ENCODE measurements around the gene VRTN.
"Not testable (repeated sequence)": the region's sequence is repeated elsewhere in the genome, so short reads cannot be mapped to it uniquely, and the experiment has no call there.

The VRTN gene

DNA sequence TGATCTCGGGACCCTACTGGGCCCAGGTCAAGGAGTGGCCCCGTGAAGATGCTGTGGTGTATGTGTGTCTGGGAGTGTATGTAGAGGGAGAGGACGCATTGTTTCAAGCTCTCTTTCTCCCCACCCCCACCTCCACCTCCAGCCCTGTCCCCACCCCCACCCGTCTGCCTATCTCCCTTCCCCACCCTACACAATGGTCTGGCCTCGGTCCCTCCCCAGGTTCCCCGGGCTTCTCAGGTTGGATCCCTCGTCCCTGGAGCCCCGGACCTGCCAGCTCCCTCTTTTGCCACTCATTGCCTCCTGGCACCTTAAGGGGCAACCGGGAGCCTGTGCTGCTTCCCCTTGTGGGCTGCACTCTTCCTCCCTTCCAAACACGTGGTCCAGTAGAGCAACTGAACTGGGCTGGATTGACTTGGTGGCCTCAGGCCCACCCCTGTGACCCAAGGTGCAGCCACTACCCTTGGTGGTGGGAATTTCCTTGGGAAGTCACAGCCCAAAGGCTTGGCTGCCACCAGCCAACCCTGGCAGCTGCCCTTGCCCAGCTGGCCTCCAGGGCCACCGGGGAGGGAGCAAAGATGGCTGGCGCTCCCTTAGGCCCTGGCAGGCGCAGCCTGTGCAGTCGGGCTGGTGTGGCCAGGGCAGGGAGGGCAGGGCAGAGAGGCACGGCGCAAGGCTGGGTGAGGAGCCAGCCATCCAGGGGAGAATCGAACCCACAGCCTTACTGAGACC, 628 bp downstream of the VRTN start:
- DNase-seq (ENCODE audit: low spot score), result no peak

DNA sequence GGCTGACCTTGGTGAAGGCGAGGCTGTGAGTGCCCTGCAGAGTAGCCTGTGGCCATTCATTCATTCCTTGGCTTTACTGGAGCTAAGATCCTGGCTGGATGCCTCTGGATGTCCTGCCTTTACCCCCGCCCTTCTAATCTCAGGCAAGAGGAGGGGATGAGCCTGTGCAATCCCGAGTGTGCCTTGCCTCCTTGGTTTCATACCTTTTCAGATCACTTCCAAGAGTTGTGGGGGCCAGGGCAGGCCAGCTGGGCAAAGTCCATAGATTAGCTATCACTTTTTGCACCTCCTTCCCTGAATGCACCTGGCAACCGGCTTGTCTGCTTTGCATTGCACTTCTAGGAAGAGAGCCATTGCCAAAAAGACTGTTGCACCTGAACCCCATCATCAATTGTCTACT, 1.5 kb downstream of the VRTN start:
- no peak for DNase-seq (ENCODE audit: low spot score)

DNA sequence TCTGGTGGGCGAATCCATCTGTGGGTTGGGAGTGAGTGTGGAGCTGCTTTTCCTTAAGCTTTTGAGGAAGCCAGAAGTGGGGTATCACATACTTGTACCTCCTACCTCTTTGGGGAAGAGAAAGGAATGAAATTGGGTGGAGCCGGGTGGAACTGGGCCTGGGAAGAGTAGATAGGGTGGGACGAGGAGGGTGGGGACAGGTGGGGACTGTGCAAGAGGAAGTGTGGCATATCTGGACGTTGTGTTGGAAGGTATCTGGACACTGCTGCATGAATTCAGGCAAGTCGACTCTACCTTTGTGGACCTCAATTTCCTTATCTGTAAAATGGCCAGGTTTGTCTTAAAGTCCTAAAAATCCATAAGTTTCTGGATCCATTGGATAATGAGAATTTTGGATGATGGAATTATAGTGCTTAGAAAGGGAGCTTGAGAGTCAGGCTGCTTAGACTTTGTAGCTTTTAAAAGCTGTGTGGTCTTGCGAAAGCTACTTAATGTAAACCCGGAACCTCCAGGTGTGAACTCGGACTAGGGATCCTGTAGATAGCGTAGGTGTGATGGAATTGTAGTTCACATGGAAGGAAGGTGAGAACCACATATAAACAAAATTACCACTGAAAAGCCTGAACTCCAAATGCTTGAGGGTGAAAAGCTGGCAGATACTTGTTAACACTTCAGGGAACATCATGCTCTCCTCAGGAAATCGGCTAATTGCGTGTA, 2.1 kb downstream of the VRTN start:
- DNase-seq (ENCODE audit: low spot score), result no peak

DNA sequence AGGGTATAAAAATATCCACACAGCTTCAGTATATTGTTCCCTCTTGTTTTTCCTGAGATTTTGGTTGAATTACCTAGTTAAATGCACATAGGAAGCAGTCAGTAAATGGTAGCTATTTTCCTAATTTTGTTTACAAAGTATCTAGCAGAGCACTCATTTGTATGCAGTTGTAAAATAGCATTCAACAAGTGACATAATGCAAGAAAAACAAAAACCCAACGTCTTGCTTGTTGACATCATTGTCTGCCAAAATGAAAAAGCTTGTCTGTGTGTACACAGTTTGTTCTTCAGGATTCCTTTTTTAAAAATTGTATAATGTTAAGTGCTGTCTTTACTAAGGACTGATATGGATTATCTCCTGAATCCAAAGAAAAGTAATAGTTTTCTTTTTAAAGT, 2.7 kb downstream of the VRTN start:
- DNase-seq (ENCODE audit: low spot score), result no peak

DNA sequence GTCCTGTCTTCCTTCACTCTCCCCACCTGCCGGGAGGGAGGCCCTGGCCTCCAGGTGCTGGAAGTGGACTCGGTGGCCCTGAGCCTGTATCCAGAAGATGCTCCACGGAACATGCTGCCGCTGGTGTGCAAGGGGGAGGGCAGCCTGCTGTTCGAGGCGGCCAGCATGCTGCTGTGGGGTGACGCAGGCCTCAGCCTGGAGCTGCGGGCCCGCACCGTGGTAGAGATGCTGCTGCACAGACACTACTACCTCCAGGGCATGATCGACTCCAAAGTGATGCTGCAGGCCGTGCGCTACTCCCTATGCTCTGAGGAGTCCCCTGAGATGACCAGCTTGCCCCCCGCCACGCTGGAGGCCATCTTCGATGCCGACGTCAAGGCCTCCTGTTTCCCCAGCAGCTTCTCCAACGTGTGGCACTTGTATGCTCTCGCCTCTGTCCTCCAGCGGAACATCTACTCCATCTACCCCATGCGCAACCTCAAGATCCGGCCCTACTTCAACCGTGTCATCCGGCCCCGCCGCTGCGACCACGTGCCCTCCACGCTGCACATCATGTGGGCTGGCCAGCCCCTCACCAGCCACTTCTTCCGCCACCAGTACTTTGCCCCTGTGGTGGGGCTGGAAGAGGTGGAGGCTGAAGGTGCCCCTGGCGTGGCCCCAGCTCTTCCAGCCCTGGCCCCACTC, 8.8 kb downstream of the VRTN start:
- DNase-seq (ENCODE audit: low spot score), result no peak

DNA sequence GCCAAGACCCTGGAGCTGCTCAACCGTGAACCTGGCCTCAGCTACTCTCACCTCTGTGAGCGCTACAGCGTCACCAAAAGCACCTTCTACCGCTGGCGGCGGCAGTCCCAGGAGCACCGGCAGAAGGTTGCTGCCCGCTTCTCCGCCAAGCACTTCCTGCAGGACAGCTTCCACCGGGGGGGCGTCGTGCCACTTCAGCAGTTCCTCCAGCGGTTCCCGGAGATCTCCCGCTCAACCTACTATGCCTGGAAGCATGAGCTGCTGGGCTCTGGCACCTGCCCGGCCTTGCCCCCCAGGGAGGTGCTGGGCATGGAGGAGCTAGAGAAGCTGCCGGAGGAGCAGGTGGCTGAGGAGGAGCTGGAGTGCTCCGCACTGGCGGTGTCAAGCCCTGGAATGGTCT, 9.3 kb downstream of the VRTN start:
- DNase-seq (ENCODE audit: low spot score), result no peak

DNA sequence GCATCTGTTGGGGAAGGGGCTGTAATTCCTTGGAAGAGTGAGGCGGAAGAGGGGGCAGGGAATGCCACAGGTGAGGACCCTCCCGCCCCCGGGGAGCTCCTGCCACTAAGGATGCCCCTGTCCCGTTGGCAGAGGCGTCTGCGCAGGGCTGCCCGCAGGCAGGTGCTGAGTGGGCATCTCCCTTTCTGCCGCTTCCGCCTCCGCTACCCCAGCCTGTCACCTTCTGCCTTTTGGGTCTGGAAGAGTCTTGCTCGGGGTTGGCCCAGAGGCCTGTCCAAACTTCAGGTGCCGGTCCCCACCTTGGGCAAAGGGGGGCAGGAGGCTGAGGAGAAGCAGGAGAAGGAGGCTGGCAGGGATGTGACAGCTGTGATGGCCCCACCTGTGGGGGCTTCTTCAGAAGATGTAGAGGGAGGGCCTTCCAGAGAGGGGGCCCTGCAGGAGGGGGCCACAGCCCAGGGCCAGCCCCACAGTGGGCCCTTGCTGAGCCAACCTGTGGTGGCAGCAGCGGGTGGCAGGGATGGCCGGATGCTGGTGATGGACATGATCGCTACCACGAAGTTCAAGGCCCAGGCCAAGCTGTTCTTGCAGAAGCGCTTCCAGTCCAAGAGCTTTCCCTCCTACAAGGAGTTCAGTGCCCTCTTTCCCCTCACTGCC, 10.0 kb downstream of the VRTN start:
- no peak for DNase-seq (ENCODE audit: low spot score)

DNA sequence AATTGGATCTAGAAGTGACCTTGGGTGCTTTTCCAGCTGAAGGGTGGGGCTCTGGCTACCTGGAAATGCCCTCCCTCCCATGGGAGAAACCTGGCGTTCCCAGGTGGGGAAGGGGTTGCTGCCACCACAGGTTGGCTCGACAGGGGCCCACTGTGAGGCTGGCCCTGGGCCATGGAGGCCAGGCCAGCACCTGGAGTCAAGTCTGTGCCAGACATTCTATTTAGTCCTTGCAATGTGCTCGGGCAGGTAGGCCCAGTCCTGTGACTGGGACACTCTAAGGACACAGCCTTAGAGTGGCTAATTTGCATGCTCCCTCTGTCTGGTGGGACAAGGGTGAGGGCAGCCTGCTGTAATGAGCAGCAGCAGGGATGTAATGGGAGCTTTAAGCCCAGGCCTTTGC, 11.9 kb downstream of the VRTN start:
- no peak for DNase-seq (ENCODE audit: low spot score)

DNA sequence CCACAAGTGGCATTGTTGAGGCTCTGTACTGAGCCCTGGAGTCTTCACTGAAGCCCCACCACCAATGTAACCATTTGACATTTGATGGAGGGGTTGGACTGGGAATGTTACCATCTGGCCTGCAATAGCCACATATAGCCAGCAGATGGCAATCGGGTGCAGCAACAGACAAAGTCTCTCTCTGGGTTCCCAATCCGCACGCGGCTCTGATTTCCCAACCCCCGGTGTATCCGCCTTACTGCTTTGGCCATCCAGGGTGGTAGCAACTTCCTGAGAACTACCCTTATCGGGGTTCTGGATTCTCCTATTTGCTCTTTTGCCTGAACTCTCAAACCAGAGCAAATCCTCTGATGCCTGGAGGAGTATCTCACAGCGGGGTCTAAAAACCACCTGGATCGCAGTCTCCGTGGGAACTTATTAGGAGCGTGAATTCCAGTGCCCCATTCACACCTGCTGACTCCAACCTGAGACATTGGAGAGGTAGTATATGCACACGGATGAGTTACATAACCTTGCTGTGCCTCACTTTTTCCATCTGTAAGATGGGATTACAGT, 14.2 kb downstream of the VRTN start:
- peak; percentile 76 for DNase-seq (ENCODE audit: low spot score)

DNA sequence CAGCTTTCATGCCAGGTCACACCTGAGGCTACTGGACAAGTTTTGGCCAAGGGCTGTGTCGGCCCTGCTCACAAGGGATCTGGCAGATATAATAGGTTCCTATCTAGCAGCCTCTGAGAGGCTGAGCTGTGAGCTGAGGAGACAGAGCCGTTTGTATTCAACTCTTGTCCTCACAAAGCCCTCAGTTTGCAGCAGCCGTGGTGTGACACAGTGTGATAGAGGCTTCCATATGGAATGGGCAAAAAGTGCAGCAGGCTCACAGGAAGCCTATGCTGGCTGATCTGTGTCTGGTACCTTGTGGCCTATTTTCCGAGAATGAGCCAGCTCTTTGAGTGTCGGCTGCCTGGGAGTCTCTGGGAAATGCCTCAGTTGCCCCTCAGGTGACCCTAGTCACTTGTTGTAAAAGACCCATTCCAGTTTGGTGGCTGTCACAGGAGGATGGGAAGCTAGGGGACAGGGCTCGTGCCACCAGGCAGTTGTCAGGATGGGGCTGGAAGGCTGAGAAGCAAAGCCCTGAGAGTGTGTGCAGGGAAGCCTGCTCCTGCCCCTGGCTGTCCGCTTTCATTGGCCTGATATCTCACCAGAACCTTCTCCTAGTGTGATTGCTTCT, 16.1 kb downstream of the VRTN start:
- DNase-seq (ENCODE audit: low spot score), result no peak

DNA sequence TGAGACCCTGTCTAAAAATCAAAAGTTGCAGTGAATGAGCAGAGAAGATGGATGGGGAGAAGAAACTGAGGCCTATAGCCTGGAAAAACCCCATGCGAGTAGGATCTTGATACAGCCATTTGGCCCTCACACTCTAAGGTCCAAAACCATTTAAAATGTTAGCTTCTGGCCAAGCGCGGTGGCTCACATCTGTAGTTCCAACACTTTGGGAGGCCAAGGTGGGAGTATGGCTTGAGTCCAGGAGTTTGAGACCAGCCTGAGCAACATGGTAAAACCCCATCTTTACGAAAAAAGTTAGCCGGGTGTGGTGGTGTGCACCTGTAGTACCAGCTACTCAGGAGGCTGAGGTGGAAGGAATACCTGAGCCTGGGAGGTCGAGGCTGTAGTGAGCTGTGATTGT, 19.8 kb downstream of the VRTN start:
- DNase-seq (ENCODE audit: low spot score), result no peak

DNA sequence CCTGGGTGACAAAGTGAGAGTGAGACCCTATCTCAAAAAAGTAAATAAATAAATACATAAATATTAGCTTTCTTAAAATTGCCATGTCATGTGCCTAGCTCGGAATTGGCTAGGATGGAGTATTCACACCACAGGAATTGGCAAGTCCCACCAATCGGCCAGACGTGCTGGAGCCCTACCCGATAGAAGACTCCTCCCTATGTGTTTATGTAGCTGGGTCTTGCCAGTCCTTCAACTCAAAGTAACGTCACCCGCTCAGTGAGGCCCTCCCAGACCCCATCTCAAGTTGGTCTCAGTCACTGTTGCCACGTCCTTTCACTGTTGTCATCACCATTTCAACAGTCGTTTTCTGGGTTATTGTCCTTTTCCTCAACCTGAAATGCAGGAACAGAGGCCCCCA, 20.2 kb downstream of the VRTN start:
- no peak for DNase-seq (ENCODE audit: low spot score)

DNA sequence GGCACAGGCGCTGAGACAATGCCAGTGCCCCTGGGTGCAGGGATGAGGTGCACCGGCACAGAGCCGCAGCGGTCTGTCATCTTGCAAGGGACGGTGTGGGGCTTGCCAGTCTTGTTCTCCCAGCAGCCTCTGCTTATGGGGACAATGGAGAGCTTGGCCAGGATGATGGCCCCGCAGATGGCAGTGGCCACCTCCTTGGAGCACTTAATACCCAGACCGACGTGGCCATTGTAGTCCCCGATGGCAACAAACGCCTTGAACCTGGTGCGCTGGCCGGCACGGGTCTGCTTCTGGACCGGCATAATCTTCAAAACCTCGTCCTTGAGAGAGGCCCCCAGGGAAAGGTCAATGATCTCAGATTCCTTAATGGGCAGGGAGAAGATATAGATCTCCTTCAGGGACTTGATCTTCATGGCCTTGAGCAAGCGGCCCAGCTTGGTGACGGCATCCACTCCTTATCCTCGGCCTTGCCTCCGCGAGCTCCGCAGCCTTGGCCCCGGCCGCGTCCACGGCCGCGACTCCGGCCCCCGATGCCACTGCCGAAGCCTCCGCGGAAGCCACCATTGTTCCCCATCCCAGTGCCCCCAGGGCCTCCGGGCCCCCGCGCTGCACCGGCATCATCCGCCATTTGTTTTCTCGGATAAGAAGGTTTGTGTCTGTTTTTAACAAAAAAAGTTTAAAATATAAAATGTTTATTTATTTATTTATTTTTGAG, 29.9 kb downstream of the VRTN start:
- DNase-seq (ENCODE audit: low spot score), result no peak

DNA sequence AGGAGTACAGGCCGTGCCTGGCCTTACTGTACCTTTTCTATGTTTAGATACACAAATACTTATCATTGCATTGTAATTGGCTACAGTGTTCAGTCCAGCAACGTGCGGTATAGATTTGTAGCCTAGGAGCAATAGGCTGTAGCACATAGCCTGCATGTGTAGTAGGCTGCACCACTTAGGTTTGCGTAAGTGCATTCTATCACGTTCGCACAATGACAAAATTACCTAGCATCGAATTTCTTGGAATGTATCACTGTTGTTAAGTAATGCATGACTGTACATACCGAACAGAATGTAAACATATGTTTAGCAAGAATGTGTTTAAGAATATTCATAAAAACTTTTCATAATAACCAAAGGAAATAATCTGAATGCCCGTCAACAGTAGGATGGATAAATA, 31.9 kb downstream of the VRTN start:
- DNase-seq (ENCODE audit: low spot score), result no peak

DNA sequence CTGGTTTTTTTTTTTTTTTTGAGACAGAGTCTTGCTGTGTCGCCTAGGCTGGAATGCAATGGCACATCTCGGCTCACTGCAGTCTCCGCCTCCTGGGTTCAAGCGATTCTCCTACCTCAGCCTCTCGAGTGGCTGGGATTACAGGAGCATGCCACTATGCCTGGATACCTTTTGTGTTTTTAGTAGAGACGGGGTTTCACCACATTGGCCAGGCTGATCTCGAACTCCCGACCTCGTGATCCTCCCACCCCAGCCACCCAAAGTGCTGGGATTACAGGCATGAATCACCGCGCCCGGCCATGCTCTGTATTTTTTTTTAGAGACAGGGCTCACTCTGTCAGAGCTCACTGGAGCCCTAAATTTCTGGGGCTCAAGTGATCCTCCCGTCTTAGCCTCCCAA, 32.6 kb downstream of the VRTN start:
- no peak for DNase-seq (ENCODE audit: low spot score)

DNA sequence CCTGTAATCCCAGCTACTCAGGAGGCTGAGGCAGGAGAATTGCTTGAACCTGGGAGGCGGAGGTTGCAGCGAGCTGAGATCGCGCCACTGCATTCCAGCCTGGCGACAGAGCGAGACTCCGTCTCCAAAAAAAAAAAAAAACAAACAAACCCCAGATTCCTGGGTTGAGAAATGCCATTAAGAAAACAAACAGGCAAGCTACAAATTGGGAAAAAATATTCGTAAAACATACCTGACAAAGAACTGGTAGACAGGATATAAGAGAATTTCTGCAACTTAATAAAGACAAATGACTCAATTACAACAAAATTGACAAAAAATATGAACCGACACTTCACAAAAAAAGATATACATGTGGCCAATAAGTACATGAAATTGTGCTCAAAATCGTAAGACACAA, 33.3 kb downstream of the VRTN start:
- DNase-seq (ENCODE audit: low spot score), result not testable (repeated sequence)

DNA sequence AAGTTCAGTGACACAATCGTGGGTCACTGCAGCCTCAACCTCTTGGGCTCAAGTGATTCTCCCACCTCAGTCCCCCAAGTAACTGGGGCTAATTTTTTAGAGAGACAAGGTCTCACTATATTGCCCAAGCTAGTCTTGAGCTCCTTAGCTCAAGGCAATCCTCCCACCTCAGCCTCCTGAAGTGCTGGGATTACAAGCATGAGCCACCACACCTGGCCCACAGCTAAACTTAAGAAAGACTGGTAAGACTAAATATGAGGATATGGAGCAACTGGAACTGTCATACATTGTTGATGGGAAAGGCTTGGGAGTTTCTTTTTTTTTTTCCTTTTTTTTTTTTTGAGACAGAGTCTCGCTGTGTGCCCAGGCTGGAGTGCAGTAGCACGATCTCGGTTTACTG, 34.0 kb downstream of the VRTN start:
- no peak for DNase-seq (ENCODE audit: low spot score)

DNA sequence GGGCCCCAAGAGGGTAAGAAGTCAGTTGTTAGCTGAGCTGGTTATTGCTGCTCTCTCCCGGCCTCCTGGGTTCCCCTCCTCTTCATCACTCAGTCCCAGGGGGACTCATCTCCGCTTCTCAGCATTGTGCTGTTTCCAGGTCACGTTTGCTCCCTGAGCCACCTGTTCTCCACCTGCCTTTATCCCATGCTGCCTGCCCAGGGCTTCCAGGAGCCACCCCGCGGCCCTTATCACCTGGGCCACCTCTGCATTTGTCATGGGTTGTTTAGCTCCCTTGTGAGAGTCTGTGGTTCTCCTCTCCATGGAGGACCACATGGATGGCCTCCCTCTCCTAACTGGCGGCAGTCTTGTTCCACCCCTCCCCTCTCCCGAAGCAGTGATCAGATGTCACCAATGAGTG, 41.7 kb downstream of the VRTN start:
- no peak for DNase-seq (ENCODE audit: low spot score)

DNA sequence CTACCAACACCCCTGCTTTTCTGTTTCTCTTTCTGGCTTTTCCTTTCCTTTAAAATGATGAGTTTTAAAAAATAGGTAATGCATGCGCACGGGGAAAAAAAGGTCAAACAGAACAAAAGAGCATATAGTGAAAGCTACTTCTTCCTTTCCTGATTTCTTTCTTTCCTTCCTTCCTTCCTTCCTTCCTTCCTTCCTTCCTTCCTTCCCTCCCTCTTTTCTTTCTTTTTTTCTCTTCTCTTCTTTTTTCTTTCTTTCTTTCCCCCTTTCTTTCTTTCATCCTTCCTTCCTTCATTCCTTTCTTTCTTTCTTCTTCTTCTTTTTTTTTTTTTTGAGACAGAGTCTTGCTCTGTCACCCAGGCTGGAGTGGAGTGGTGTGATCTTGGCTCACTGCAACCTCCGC, 42.2 kb downstream of the VRTN start:
- DNase-seq (ENCODE audit: low spot score), result not testable (repeated sequence)

DNA sequence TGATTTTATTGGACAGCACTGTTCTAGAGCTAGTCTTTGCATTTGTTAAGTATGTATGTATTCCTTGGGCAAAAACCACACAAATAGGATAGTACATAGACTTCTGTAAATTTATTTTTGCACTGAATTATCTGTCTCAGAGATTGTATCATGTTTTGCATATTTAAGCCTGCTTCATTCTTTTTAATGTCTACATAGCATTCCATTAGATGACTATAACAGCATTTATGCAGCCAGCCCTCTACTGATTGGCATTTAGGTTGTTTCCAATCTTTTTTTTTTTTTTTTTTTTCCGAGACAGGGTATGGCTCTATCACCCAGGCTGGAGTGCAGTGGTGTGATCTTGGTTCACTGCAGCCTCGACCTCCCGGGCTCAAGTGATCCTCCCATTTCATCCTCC, 43.2 kb downstream of the VRTN start:
- no peak for DNase-seq (ENCODE audit: low spot score)
